GM19324 (cell line): ENCODE measurements around the gene ARL2BP.
A peak's percentile ranks its signal among the peaks of the same experiment; 100 is the strongest.

ENCODE experiments used
- ATAC-seq: cut with Tn5 transposase; IDR thresholded peaks from one replicate; pipeline ENCODE4 v1.9.1; 2021; ENCODE audit warnings: mild to moderate bottlenecking, moderate library complexity; ENCODE audit not compliant: unreplicated experiment, low FRiP score

ARL2BP gene

GRCh38 chr16:57234707-57235092, 10.4 kb upstream of the ARL2BP start:
- ATAC-seq = no peak

- no peak for ATAC-seq
Measured at GRCh38 chr16:57235128-57236021, 9.7 kb upstream of the ARL2BP start.

GRCh38 chr16:57236022-57236350, 9.1 kb upstream of the ARL2BP start:
- ATAC-seq = no peak

- ATAC-seq = no peak
Measured at GRCh38 chr16:57238682-57239081, 6.4 kb upstream of the ARL2BP start.

- no peak for ATAC-seq
Measured at GRCh38 chr16:57239107-57239506, 6.0 kb upstream of the ARL2BP start.

- no peak for ATAC-seq
Measured at GRCh38 chr16:57240851-57241250, 4.2 kb upstream of the ARL2BP start.

GRCh38 chr16:57242650-57243049, 2.4 kb upstream of the ARL2BP start:
- no peak for ATAC-seq

- peak; percentile 24 for ATAC-seq
Measured at GRCh38 chr16:57244463-57244766, 644 bp upstream of the ARL2BP start.

- ATAC-seq = peak; percentile 32
Measured at GRCh38 chr16:57245472-57246113, 534 bp downstream of the ARL2BP start.

- ATAC-seq = no peak
Measured at GRCh38 chr16:57251352-57251751, 6.3 kb downstream of the ARL2BP start.

- ATAC-seq = no peak
Measured at GRCh38 chr16:57252148-57252721, 7.2 kb downstream of the ARL2BP start.

GRCh38 chr16:57253466-57253865, 8.4 kb downstream of the ARL2BP start:
- ATAC-seq = no peak

GRCh38 chr16:57255686-57256415, 10.8 kb downstream of the ARL2BP start:
- no peak for ATAC-seq

- no peak for ATAC-seq
Measured at GRCh38 chr16:57256601-57257395, 11.7 kb downstream of the ARL2BP start.

GRCh38 chr16:57257455-57258070, 12.5 kb downstream of the ARL2BP start:
- no peak for ATAC-seq

- ATAC-seq = no peak
Measured at GRCh38 chr16:57258226-57258909, 13.3 kb downstream of the ARL2BP start.

- no peak for ATAC-seq
Measured at GRCh38 chr16:57258910-57259475, 13.9 kb downstream of the ARL2BP start.

GRCh38 chr16:57260294-57260929, 15.4 kb downstream of the ARL2BP start:
- ATAC-seq = no peak

GRCh38 chr16:57261806-57262205, 16.7 kb downstream of the ARL2BP start:
- no peak for ATAC-seq
